K562 (cell line): ENCODE results near the gene MICU1. TPM values are rescaled to one million over a fixed set of nuclear protein-coding genes. Genes with fewer than 3 reads are reported as not detected.

Source experiments
- ATAC-seq: fragments of 200-7000 bp; cut with Tn5 transposase; 3 replicates; pipeline ENCODE4 v1.9.1; 2020; ENCODE audit warnings: moderate library complexity
- BruUV-seq: library from RNA; stranded (reverse); fragments of 400-500 nt; replicated peaks from 2 replicates; lab custom pipeline; 2021; lab: Mats Ljungman, UMichigan
- CTCF ChIA-PET: fragments of 300-600 bp; formaldehyde crosslinking; extraction: SDS; loops from one replicate; lab custom pipeline; 2021; ENCODE audit warnings: low intra/inter-chr PET ratio; lab: Yijun Ruan, JAX
- POLR2A ChIA-PET: fragments of 300-600, 350-650 bp; sonication (Branson Sonifier 250); formaldehyde crosslinking; extraction: SDS; loops from one replicate; lab custom pipeline; 2021; ENCODE audit warnings: antibody characterized with exemption, inconsistent platforms; lab: Yijun Ruan, JAX
- DNase-seq, 4 experiments: peaks; one replicate each; pipeline versions ENCODE4 v3.0.0 to v3.0.0-alpha.2; 2011 to 2018; ENCODE audit warnings: low spot score in 3 of 4, mixed read lengths in 3 of 4; ENCODE audit errors: extremely low read depth in 1 of 4
- FAIRE-seq: peaks from 2 replicates; lab custom pipeline; 2011; peaks lifted over from hg19 to GRCh38; lab: Jason Lieb, UNC
- H2AFZ ChIP-seq: 2 replicates; pipeline ENCODE4 v1.6.0; 2011; ENCODE audit warnings: low read depth, low read length, control low read depth, inconsistent platforms
- H3K27ac ChIP-seq: fragments of 200-600 bp; 3 replicates; pipeline ENCODE4 v1.8.0; 2011; ENCODE audit warnings: low read depth, mild to moderate bottlenecking, control low read depth, inconsistent platforms, low read length, moderate library complexity, mixed read lengths; ENCODE audit errors: extremely low read depth
- H3K27me3 ChIP-seq, 2 experiments: fragments of 300-600 bp in 1 of 2; 2 replicates in 1 of 2; 3 replicates in 1 of 2; pipeline versions ENCODE4 v1.6.0 to v1.8.0; 2011; ENCODE audit warnings: inconsistent platforms in 2 of 2, low read length in 2 of 2, mild to moderate bottlenecking in 1 of 2, mixed read lengths in 1 of 2, moderate library complexity in 1 of 2; ENCODE audit not compliant: control insufficient read depth in 2 of 2, insufficient read depth in 2 of 2
- H3K36me3 ChIP-seq: fragments of 300-600 bp; 3 replicates; pipeline ENCODE4 v1.8.0; 2011; ENCODE audit warnings: mild to moderate bottlenecking, low read length, inconsistent platforms; ENCODE audit not compliant: control insufficient read depth, insufficient read depth
- H3K4me1 ChIP-seq, 2 experiments: fragments of 200-600 bp in 1 of 2; replicated peaks in 1 of 2; 2 replicates in 1 of 2; 3 replicates in 1 of 2; pipeline versions ENCODE4 v1.5.1 to v1.8.0; 2011; ENCODE audit warnings: inconsistent platforms in 2 of 2, low read length in 2 of 2, mild to moderate bottlenecking in 1 of 2, mixed read lengths in 1 of 2, moderate library complexity in 1 of 2; ENCODE audit not compliant: control insufficient read depth in 2 of 2, insufficient read depth in 2 of 2
- H3K4me2 ChIP-seq: 2 replicates; pipeline ENCODE4 v1.6.1; 2011; ENCODE audit warnings: low read length, control low read depth, inconsistent platforms, mixed read lengths; ENCODE audit not compliant: insufficient read depth
- H3K4me3 ChIP-seq: fragments of 200-600 bp; sonication (generic), shearing (Covaris generic); 2 replicates; pipeline ENCODE4 v1.5.1; 2016; ENCODE audit warnings: control low read depth, inconsistent platforms
- H3K79me2 ChIP-seq: fragments of 200-600 bp; 3 replicates; pipeline ENCODE4 v1.8.0; 2011; ENCODE audit warnings: low read length, inconsistent platforms; ENCODE audit not compliant: control insufficient read depth, insufficient read depth
- H3K9ac ChIP-seq, 2 experiments: 2 replicates each; pipeline versions ENCODE4 v1.6.0 to v1.6.1; 2011; ENCODE audit warnings: low read depth in 2 of 2, low read length in 2 of 2, control low read depth in 1 of 2, inconsistent platforms in 1 of 2, mild to moderate bottlenecking in 1 of 2, mixed read lengths in 1 of 2; ENCODE audit not compliant: insufficient read depth in 1 of 2
- H3K9me1 ChIP-seq: one replicate; pipeline ENCODE4 v1.6.0; 2011; ENCODE audit warnings: inconsistent platforms, mild to moderate bottlenecking, low read length, moderate library complexity; ENCODE audit not compliant: control insufficient read depth, insufficient read depth
- H3K9me3 ChIP-seq: replicated peaks from 2 replicates; pipeline ENCODE4 v1.5.1; 2011; ENCODE audit warnings: low read depth, low read length, inconsistent platforms; ENCODE audit not compliant: control insufficient read depth, insufficient read depth
- H4K20me1 ChIP-seq: replicated peaks from 2 replicates; pipeline ENCODE4 v1.6.1; 2011; ENCODE audit warnings: low read length, inconsistent platforms, mixed read lengths; ENCODE audit not compliant: control insufficient read depth, insufficient read depth
- CC2D1A ChIP-seq: fragments of 450-650 bp; IDR thresholded peaks from 2 replicates; pipeline ENCODE4 v1.6.1; 2017; ENCODE audit warnings: mild to moderate bottlenecking
- HMGXB4 ChIP-seq: sonication (generic); formaldehyde crosslinking; IDR thresholded peaks from 2 replicates; pipeline ENCODE4 v1.8.1; 2023; ENCODE audit warnings: mild to moderate bottlenecking, missing genetic modification reagents
- ILK ChIP-seq: fragments of 450-650 bp; IDR thresholded peaks from 2 replicates; pipeline ENCODE4 v1.6.1; 2016; ENCODE audit warnings: missing genetic modification characterization, low read depth, mild to moderate bottlenecking, missing compliant biosample characterization, moderate library complexity, borderline replicate concordance
- NCOR1 ChIP-seq: fragments of 450-650 bp; IDR thresholded peaks from 2 replicates; pipeline ENCODE4 v1.6.1; 2016; ENCODE audit warnings: mild to moderate bottlenecking, moderate library complexity
- THRB ChIP-seq: fragments of 450-650 bp; formaldehyde crosslinking; conservative IDR thresholded peaks from 2 replicates; pipeline ENCODE4 v1.4.0; 2022; ENCODE audit warnings: mild to moderate bottlenecking, missing genetic modification characterization
- WGBS: fragments of 100-300 bp; shearing (Covaris generic); methylation state at CpG from one replicate; pipeline ENCODE4 v1.1.6; 2016; ENCODE audit warnings: low coverage, mixed read lengths; ENCODE audit not compliant: insufficient coverage; ENCODE audit errors: missing lambda C conversion rate; 5-methylcytosine and 5-hydroxymethylcytosine counted together
- in situ Hi-C: fragments of 300-500 bp; cut with MboI; formaldehyde crosslinking; loops from 4 replicates; pipeline ENCODE4 v1.15.0; 2018; ENCODE audit warnings: inconsistent platforms, mixed read lengths
- intact Hi-C: fragments of 100-400 bp; cut with micrococcal nuclease; formaldehyde crosslinking; loops from 2 replicates; pipeline ENCODE4 v1.14.2; 2022
- polyA plus RNA-seq, 8 experiments: library from polyadenylated mRNA; depleted of rRNA in 4 of 8; stranded (reverse) in 5 of 8; unstranded in 3 of 8; fragments of >200 nt; fragmentation: Nextera tagmentation in 2 of 8; fragmentation: Illumina TruSeq in 1 of 8; extraction: Ambion mirVana in 2 of 8; extraction: Trizol in 1 of 8; gene quantifications; 2 replicates each; pipeline versions ENCODE4 v1.2.1 to v1.2.3, GENCODE V29; 2011 to 2014; ENCODE audit warnings: inconsistent platforms in 1 of 8, missing spikeins in 1 of 8
- total RNA-seq, 7 experiments: library from RNA; depleted of rRNA in 6 of 7; stranded (reverse); fragments of >200 nt in 6 of 7; fragmentation: Illumina TruSeq in 2 of 7; extraction: Trizol in 2 of 7; gene quantifications; 2 replicates each; pipeline versions ENCODE4 v1.2.1 to v1.2.3, GENCODE V29; 2011 to 2021; ENCODE audit warnings: low replicate concordance in 1 of 7
- TF ChIP-seq, protein P1 (sequence below): sonication (generic); formaldehyde crosslinking; IDR thresholded peaks from 2 replicates; pipeline ENCODE4 v1.8.0; 2022; ENCODE audit warnings: mild to moderate bottlenecking, low read depth, missing genetic modification reagents

The MICU1 gene
- total and polyA plus RNA-seq, 9 of the 15 experiments (the other 6 are each of a cell fraction or from before 2014, with no cell fraction given) = 29.3 to 76.8 (median 48.4) TPM

DNA sequence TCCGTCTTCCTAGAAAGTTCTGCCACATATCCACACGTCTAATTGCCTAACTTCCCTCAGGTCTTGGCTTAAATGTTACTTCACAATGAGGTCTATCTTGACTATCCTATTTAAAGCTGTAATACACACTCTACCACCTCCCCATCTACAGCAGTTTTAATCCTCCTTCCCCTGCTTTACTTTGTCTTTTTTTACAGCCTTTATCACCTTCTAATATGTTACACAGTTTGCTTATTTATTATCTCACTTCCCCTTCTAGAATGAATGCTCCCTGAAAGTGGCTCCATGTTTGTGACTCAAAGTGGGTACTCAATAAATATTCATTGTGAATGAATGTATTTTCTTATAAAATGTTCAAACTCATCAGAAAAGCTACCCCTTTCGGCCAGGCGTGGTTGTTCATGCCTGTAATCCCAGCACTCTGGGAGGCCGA lies 13.6 kb upstream of the MICU1 start (continued):
- TF ChIP-seq HMGXB4 (no peak), ILK (tag) (no peak)

DNA sequence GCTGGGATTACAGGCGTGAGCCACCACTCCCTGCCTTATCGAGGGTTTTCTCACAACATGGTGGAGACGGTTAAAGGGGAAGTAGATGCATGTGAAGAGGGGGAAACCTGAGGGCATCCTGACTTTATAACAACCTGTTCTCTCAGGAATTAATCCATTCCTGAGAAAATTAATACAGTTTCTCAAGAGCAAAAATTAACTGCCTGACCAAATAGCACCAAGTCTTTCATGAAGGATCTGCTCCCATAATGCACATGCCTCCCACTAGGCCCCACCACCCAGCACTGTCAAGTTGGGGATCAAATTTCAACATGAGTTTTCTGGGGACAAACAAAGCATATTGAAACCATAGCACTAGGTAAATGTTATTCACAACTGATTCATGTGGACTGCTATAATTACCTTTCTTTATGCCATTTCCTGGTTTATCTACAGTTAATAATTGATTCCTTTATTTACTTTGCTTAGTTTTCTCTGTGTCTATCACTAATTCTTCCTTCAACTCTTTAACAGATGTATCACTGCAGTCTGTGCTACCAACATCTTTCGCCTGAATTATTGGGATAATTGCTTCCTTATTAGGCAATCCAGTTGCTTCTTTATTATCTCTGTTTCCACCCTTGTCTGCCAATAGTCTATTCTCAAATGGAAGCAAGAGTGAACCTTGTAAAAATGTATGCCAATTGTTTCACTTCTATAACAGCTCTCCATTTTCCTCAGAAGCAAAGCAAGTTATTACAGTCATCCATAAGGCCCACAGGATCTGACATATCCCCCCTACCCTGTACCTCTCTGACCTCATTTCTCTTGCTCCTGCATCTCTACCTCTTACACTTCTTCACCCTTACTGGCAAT lies 12.9 kb upstream of the MICU1 start:
- Histone ChIP-seq H3K36me3 (no peaks in the 10 kb centered on the region), H3K9me3 (peaks cover 14% of the 10 kb centered on the region), H3K79me2 (no peaks in the 10 kb centered on the region), H4K20me1 (no peaks in the 10 kb centered on the region), H3K4me3 (no peak overlapping the region), H3K4me1 (peaks cover 2 to 25% of the 10 kb centered on the region in 2 experiments; a peak in 3 of 5 replicates), H3K9ac (no peak overlapping the region), H2AFZ (no peak overlapping the region), H3K9me1 (no peaks in the 10 kb centered on the region), H3K27me3 (no peaks in the 10 kb centered on the region), H3K4me2 (no peak overlapping the region), H3K27ac (no peak overlapping the region)
- DNase-seq = no peak
- in situ Hi-C loops (no loop called here), intact Hi-C loops (no loop called here)
- no peak for ATAC-seq
- CTCF ChIA-PET = no interaction called here
- WGBS = 71% methylated on average over 4 of the region's 4 CpGs
- FAIRE-seq = no peak
- no TSS peak for BruUV-seq
- POLR2A ChIA-PET = interaction anchor here (0.7 kb wide), 1 partner anchor 28 kb away, joined by 4 read pairs; no protein-coding TSS in a partner anchor
- TF ChIP-seq THRB (CRISPR knock-in tag) (no peak), CC2D1A (no peak), NCOR1 (no peak)
- TF ChIP-seq, protein P1, sequence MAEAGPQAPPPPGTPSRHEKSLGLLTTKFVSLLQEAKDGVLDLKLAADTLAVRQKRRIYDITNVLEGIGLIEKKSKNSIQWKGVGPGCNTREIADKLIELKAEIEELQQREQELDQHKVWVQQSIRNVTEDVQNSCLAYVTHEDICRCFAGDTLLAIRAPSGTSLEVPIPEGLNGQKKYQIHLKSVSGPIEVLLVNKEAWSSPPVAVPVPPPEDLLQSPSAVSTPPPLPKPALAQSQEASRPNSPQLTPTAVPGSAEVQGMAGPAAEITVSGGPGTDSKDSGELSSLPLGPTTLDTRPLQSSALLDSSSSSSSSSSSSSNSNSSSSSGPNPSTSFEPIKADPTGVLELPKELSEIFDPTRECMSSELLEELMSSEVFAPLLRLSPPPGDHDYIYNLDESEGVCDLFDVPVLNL (CRISPR knock-in tag) = no peak
